CD4-positive, alpha-beta T cell (primary cell): Measurements from ENCODE around the gene MCM9. TPM values are rescaled to one million over a fixed set of nuclear protein-coding genes. Genes with fewer than 3 reads are reported as not detected.

Source experiments
- ATAC-seq: fragments of 200-7000 bp; cut with Tn5 transposase; one replicate; pipeline ENCODE4 v1.10.0; 2022; ENCODE audit warnings: mild to moderate bottlenecking; ENCODE audit not compliant: poor library complexity
- CTCF ChIA-PET: fragments of 350-600 bp; sonication (Branson Sonifier 250); formaldehyde crosslinking; loops from one replicate; lab custom pipeline; 2021; ENCODE audit warnings: antibody characterized with exemption, inconsistent platforms; lab: Charles Lee
- POLR2A ChIA-PET: fragments of 350-600 bp; sonication (Branson Sonifier 250); formaldehyde crosslinking; loops from one replicate; lab custom pipeline; 2021; ENCODE audit warnings: antibody characterized with exemption, inconsistent platforms; lab: Charles Lee
- DNase-seq, 14 experiments: peaks; one replicate each; pipeline ENCODE4 v3.0.0-alpha.2; 2013 to 2020; ENCODE audit warnings: mixed read lengths in 2 of 14
- H3K27ac ChIP-seq, 2 donors: one replicate each; pipeline versions ENCODE4 v1.5.1 to v1.7.0; 2013; ENCODE audit warnings: low read length in 2 of 2, low read depth in 1 of 2, mild to moderate bottlenecking in 1 of 2
- H3K27me3 ChIP-seq, 2 experiments: 1 replicate in 1 of 2; 2 replicates in 1 of 2; pipeline versions ENCODE4 v1.6.1 to v1.7.0; 2013; ENCODE audit warnings: low read length in 2 of 2, control low read depth in 1 of 2, mild to moderate bottlenecking in 1 of 2, moderate library complexity in 1 of 2; ENCODE audit not compliant: insufficient read depth in 2 of 2, control insufficient read depth in 1 of 2
- H3K36me3 ChIP-seq: one replicate; pipeline ENCODE4 v1.6.1; 2013; ENCODE audit warnings: low read length, control low read depth; ENCODE audit not compliant: insufficient read depth
- H3K4me1 ChIP-seq: one replicate; pipeline ENCODE4 v1.6.1; 2013; ENCODE audit warnings: low read length, control low read depth; ENCODE audit not compliant: insufficient read depth
- H3K4me3 ChIP-seq: one replicate; pipeline ENCODE4 v1.5.1; 2013; ENCODE audit warnings: mild to moderate bottlenecking, low read length, moderate library complexity
- H3K9me3 ChIP-seq, 2 experiments: 1 replicate in 1 of 2; 2 replicates in 1 of 2; pipeline versions ENCODE4 v1.6.1 to v1.7.0; 2013; ENCODE audit warnings: low read length in 2 of 2, mild to moderate bottlenecking in 2 of 2, control low read depth in 1 of 2, moderate library complexity in 1 of 2; ENCODE audit not compliant: control insufficient read depth in 1 of 2, insufficient read depth in 1 of 2
- H3K27ac Mint-ChIP-seq: one replicate; pipeline ENCODE4 v1.8.0; 2020; ENCODE audit warnings: mixed read lengths
- H3K27me3 Mint-ChIP-seq: one replicate; pipeline ENCODE4 v1.8.0; 2021; ENCODE audit warnings: mixed read lengths
- H3K36me3 Mint-ChIP-seq: one replicate; pipeline ENCODE4 v1.8.0; 2021; ENCODE audit warnings: low read depth, mixed read lengths
- H3K4me1 Mint-ChIP-seq: one replicate; pipeline ENCODE4 v1.8.0; 2021; ENCODE audit warnings: low read depth, mixed read lengths
- H3K4me3 Mint-ChIP-seq: one replicate; pipeline ENCODE4 v1.8.0; 2020; ENCODE audit warnings: mild to moderate bottlenecking, mixed read lengths
- H3K9me3 Mint-ChIP-seq: one replicate; pipeline ENCODE4 v1.8.0; 2020; ENCODE audit warnings: mixed read lengths
- intact Hi-C, 2 experiments: fragments of 100-400 bp; cut with DNase I in 1 of 2; cut with micrococcal nuclease in 1 of 2; formaldehyde crosslinking; loops; one replicate each; pipeline versions ENCODE4 v1.15.1 to v1.9.0; 2023 to 2025; cut with DNase I, micrococcal nuclease
- total RNA-seq, 174 experiments: library from RNA in 2 of 174; stranded (reverse) in 2 of 174; gene quantifications; one replicate each; pipeline ENCODE4 v1.2.3 and lab custom pipeline; 2021 to 2026
- TF ChIP-seq, protein P1 (sequence below): fragments of 200-600 bp; IDR thresholded peaks from one replicate; pipeline ENCODE4 v1.8.0; 2022; ENCODE audit warnings: antibody characterized with exemption, mild to moderate bottlenecking

The MCM9 gene
- total RNA-seq, 2 experiments from 2014 or later: 25.5 TPM

DNA sequence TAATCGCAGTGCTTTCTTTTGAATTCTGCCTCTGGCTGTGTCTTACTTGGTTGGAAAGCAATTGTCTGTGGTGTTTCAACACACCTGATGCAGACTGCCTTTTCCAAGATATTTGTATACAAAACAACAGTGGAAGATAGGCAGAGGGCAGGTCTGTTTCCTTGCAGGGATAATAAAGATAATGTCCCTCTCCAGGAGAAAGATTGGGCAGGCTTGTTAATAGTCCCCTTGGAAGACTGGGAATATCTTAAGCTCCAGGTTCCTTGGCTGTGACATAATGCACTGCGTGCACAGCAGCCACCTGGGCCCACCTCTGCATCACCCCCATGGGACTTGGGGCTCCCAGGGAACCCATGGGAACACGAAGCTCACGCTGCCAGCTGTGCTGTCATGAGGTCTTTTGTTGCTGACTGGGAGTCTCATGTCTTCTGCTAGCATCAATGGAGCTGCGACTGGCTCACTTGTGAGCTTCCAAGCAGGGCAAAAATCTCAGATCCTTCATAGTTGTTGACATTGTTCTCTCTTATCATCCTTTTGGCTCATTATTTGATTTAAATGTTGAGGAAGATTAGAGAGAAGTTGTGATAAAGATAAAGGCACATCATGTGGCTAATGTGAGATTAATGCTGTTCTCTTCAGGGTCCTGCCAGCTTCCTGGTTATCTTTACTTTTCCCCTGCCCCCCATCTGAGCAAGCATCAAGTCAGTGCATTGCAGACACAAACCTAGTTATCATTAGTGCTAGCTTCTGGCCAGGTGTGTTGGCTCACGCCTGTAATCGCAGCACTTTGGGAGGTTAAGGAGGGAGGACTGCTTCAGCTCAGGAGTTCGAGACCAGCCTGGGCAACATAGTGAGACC, 148.1 kb downstream of the MCM9 start:
- POLR2A ChIA-PET: interaction anchor here (0.7 to 2.4 kb wide), 8 partner anchors 9 to 228 kb away, joined by 3 to 14 read pairs (median 4); no protein-coding TSS in a partner anchor
- intact Hi-C loops: no loop called here

DNA sequence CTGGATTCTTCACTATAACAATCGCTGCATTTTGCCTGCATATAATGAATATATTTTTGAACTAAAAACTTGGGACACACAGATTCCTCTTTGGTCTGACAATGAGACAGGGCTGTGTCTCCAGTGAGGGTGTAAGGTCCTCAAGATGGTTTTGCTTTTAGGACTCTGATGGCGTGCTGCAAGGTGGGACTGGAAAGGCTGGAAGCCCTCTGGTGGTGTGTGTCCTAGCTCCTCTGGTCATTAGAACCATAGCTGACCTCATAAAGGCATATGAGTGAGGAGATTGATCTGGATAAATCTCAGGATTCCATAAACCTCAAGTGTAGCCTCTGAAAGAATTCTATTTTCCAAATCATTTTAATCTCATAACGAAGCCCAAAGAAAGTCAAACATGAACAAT, 149.4 kb downstream of the MCM9 start:
- ATAC-seq: no peak

More for the DNA sequence above, 148.1 kb downstream of the MCM9 start:
- Histone ChIP-seq H3K4me3 (no peak overlapping the region), H3K9me3 (no peaks in the 10 kb centered on the region), H3K27me3 (no peaks in the 10 kb centered on the region), H3K36me3 (peaks cover 1% of the 10 kb centered on the region), H3K4me1 (peaks cover 24% of the 10 kb centered on the region), H3K27ac (no peak overlapping the region)
- peaks cover 4% of the 10 kb centered on the region for H3K36me3 Mint-ChIP-seq
- no peak for ATAC-seq
- no peak overlapping the region for H3K4me3 Mint-ChIP-seq
- H3K9me3 Mint-ChIP-seq: no peaks in the 10 kb centered on the region
- no peak for DNase-seq
- CTCF ChIA-PET: interaction anchor here (1.7 kb wide), 1 partner anchor 324 kb away, joined by 4 read pairs; no protein-coding TSS in a partner anchor
- no peaks in the 10 kb centered on the region for H3K27me3 Mint-ChIP-seq
- TF ChIP-seq, protein P1, sequence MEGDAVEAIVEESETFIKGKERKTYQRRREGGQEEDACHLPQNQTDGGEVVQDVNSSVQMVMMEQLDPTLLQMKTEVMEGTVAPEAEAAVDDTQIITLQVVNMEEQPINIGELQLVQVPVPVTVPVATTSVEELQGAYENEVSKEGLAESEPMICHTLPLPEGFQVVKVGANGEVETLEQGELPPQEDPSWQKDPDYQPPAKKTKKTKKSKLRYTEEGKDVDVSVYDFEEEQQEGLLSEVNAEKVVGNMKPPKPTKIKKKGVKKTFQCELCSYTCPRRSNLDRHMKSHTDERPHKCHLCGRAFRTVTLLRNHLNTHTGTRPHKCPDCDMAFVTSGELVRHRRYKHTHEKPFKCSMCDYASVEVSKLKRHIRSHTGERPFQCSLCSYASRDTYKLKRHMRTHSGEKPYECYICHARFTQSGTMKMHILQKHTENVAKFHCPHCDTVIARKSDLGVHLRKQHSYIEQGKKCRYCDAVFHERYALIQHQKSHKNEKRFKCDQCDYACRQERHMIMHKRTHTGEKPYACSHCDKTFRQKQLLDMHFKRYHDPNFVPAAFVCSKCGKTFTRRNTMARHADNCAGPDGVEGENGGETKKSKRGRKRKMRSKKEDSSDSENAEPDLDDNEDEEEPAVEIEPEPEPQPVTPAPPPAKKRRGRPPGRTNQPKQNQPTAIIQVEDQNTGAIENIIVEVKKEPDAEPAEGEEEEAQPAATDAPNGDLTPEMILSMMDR: no peak
- no peak overlapping the region for H3K27ac Mint-ChIP-seq
- peaks cover 16% of the 10 kb centered on the region for H3K4me1 Mint-ChIP-seq

DNA sequence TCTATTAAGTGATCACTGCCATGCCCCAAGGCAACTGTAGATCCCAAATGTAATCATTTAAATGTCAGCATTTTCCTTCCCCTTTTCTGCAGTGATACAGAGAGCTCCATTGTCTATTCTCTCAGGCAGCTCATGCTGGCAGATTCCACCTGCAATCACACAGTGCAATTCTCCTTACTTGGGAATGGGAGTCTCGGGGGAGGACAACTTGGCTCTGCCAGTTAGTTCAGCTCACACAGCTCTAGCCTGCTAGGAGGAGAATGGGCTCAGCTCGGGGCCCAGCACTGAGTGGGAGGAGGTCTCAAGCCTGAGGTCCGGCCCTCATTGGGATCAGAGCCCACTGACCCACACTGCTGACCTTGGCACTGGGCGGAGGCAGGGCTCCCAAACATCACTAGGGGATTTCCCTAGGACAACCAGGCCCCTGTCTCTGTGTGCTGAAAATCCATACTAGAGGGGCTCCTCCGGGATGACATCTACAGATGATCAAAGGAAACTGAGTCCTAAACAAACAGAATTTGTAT, 150.3 kb downstream of the MCM9 start:
- Mint-ChIP-seq H3K4me1 (peaks cover 12% of the 10 kb centered on the region), H3K4me3 (no peak overlapping the region), H3K27ac (no peak overlapping the region), H3K36me3 (peaks cover 4% of the 10 kb centered on the region), H3K27me3 (no peaks in the 10 kb centered on the region), H3K9me3 (no peaks in the 10 kb centered on the region)
- CTCF ChIA-PET: interaction anchor here (0.6 kb wide), 1 partner anchor 118 kb away, joined by 4 read pairs; no protein-coding TSS in a partner anchor
- H3K27ac ChIP-seq: no peak overlapping the region
- ATAC-seq (no peak), DNase-seq (no peak)
- POLR2A ChIA-PET: interaction anchor here (0.6 to 1.2 kb wide), 3 partner anchors 75 to 134 kb away, joined by 3 read pairs; partner anchors contain the start of gene CEP85L
- H3K9me3 ChIP-seq: no peaks in the 10 kb centered on the region
- no peaks in the 10 kb centered on the region for H3K36me3 ChIP-seq
- H3K27me3 ChIP-seq: no peaks in the 10 kb centered on the region
- peaks cover 24% of the 10 kb centered on the region for H3K4me1 ChIP-seq
- H3K4me3 ChIP-seq: no peak overlapping the region
- TF ChIP-seq, protein P1: no peak
- intact Hi-C loops: no loop called here

More for the DNA sequence above, 149.4 kb downstream of the MCM9 start:
- Histone ChIP-seq H3K4me1 (peaks cover 24% of the 10 kb centered on the region), H3K4me3 (no peak overlapping the region), H3K9me3 (no peaks in the 10 kb centered on the region), H3K27ac (no peak overlapping the region), H3K27me3 (no peaks in the 10 kb centered on the region), H3K36me3 (no peaks in the 10 kb centered on the region)
- intact Hi-C loops: no loop called here
- no peak for DNase-seq
- peaks cover 16% of the 10 kb centered on the region for H3K4me1 Mint-ChIP-seq
- no peak overlapping the region for H3K4me3 Mint-ChIP-seq
- TF ChIP-seq, protein P1: no peak
- peaks cover 4% of the 10 kb centered on the region for H3K36me3 Mint-ChIP-seq
- ChIA-PET POLR2A (interaction anchor here (0.6 kb wide), 1 partner anchor 103 kb away, joined by 3 read pairs; no protein-coding TSS in a partner anchor), CTCF (interaction anchor here (1.7 kb wide), 1 partner anchor 325 kb away, joined by 4 read pairs; no protein-coding TSS in a partner anchor)
- no peaks in the 10 kb centered on the region for H3K27me3 Mint-ChIP-seq
- H3K9me3 Mint-ChIP-seq: no peaks in the 10 kb centered on the region
- no peak overlapping the region for H3K27ac Mint-ChIP-seq
